ENCODE results near the gene ABCA3. TPM values are rescaled to one million over a fixed set of nuclear protein-coding genes. Genes with fewer than 3 reads are reported as not detected.

ABCA3 gene
- total RNA-seq, 1 experiment from 2014 or later, result 58.4 TPM

DNA sequence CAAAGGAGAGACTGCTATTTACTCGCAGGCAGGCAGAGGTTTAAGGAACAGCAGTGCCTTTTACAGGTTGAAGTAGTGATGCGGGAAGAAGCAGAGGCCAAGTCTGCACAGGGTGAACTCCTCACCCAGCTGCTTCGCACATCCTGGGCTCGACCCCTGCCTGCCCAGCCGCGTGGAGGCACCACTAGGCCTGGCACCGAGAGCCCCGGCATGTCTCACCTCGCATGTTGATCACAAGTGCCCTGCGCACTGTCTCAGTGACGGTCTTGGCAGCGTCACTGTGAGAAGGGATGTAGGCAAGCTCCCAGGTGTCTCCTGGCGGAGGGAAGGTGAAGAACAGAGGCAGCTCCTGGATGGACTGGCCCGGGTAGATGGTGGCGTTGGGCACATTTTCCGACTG is 14.7 kb downstream of the ABCA3 start:
- Histone ChIP-seq H3K4me3 (ENCODE audit: low read depth in 2 of 2, low read length in 2 of 2) (no peak overlapping the region), H3K9me3 (ENCODE audit: control insufficient read depth, insufficient read depth, low read depth, low read length) (no peaks in the 10 kb centered on the region), H3K4me1 (ENCODE audit: control insufficient read depth, insufficient read depth, low read length) (no peaks in the 10 kb centered on the region), H3K27me3 (ENCODE audit: control insufficient read depth, insufficient read depth, low read length) (no peaks in the 10 kb centered on the region), H3K27ac (ENCODE audit: low read length) (no peak overlapping the region), H3K36me3 (ENCODE audit: control insufficient read depth, insufficient read depth, low read length) (peaks cover 2% of the 10 kb centered on the region; the same call in 1 of the 2 replicates)
- ChIA-PET CTCF (no interaction called here), POLR2A (no interaction called here)
- BruUV-seq (replicated peaks), result no TSS peak
- DNase-seq (ENCODE audit: low read depth, low spot score), result no peak
- in situ Hi-C loops (cut with HindIII; ENCODE audit: low pct_unique_long_range_greater_than_20kb, low sequenced_read_pairs) (no loop called here), intact Hi-C loops (cut with micrococcal nuclease; ENCODE audit: unreplicated experiment) (no loop called here)
- no peak for TF ChIP-seq POLR2AphosphoS5 (IDR thresholded peaks at IDR 0.05; ENCODE audit: low read depth, low read length)
- TF ChIP-seq TCF7L2 (IDR thresholded peaks at IDR 0.05; ENCODE audit: low read depth, low read length), result no peak
- no peak for TF ChIP-seq REST (IDR thresholded peaks at IDR 0.05; ENCODE audit: insufficient read depth in 1 of 2, low read depth in 2 of 2, low read length in 1 of 2)
- TF ChIP-seq, protein P1, sequence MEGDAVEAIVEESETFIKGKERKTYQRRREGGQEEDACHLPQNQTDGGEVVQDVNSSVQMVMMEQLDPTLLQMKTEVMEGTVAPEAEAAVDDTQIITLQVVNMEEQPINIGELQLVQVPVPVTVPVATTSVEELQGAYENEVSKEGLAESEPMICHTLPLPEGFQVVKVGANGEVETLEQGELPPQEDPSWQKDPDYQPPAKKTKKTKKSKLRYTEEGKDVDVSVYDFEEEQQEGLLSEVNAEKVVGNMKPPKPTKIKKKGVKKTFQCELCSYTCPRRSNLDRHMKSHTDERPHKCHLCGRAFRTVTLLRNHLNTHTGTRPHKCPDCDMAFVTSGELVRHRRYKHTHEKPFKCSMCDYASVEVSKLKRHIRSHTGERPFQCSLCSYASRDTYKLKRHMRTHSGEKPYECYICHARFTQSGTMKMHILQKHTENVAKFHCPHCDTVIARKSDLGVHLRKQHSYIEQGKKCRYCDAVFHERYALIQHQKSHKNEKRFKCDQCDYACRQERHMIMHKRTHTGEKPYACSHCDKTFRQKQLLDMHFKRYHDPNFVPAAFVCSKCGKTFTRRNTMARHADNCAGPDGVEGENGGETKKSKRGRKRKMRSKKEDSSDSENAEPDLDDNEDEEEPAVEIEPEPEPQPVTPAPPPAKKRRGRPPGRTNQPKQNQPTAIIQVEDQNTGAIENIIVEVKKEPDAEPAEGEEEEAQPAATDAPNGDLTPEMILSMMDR (IDR thresholded peaks at IDR 0.05), result no peak
- no peak for TF ChIP-seq SIN3A (IDR thresholded peaks at IDR 0.05; ENCODE audit: borderline replicate concordance, insufficient read depth, low read depth, low read length)
- no peak for ATAC-seq

DNA sequence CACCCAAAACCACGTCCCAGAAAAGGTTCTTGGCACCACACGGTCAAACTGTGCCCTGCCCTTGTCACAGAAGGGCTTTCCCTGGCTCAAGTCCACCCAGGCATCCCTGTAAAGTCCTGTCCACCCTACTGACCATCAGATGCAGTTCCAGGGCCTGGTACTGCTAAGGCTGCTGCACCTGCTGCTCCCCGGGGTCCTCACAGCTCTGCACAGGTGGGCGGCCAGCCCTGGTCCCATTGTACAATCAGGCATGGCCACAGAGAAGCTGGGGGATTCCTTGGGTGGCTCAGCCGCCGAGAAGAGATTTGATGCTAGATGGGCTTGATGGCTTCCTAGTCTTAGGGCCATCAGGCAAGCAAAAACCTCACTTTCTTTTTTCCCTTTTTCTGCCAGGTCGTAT is 15.3 kb downstream of the ABCA3 start:
- no peaks in the 10 kb centered on the region for H3K27me3 ChIP-seq (ENCODE audit: control insufficient read depth, insufficient read depth, low read length)
- TF ChIP-seq POLR2AphosphoS5 (IDR thresholded peaks at IDR 0.05; ENCODE audit: low read depth, low read length) (no peak), TCF7L2 (IDR thresholded peaks at IDR 0.05; ENCODE audit: low read depth, low read length) (no peak), REST (IDR thresholded peaks at IDR 0.05; ENCODE audit: insufficient read depth in 1 of 2, low read depth in 2 of 2, low read length in 1 of 2) (no peak)
- DNase-seq (ENCODE audit: low read depth, low spot score), result no peak
- ATAC-seq, result no peak
- no peaks in the 10 kb centered on the region for H3K4me1 ChIP-seq (ENCODE audit: control insufficient read depth, insufficient read depth, low read length)
- no peak overlapping the region for H3K27ac ChIP-seq (ENCODE audit: low read length)
- H3K4me3 ChIP-seq (ENCODE audit: low read depth in 2 of 2, low read length in 2 of 2), result no peak overlapping the region
- intact Hi-C loops (cut with micrococcal nuclease; ENCODE audit: unreplicated experiment), result no loop called here
- ChIA-PET POLR2A (no interaction called here), CTCF (no interaction called here)
- no peaks in the 10 kb centered on the region for H3K9me3 ChIP-seq (ENCODE audit: control insufficient read depth, insufficient read depth, low read depth, low read length)
- BruUV-seq (replicated peaks), result no TSS peak
- in situ Hi-C loops (cut with HindIII; ENCODE audit: low pct_unique_long_range_greater_than_20kb, low sequenced_read_pairs), result no loop called here
- H3K36me3 ChIP-seq (ENCODE audit: control insufficient read depth, insufficient read depth, low read length), result peaks cover 2% of the 10 kb centered on the region; the same call in 1 of the 2 replicates
